Midbrain (tissue), 1 donor: ENCODE measurements around the gene SLC12A2.

Experiments used
- DNase-seq: peaks from one replicate; lab custom pipeline; 2025; lab: John Stamatoyannopoulos, UW

Gene SLC12A2

GRCh38 chr5:128225245-128226030 is 141.9 kb downstream of the SLC12A2 start:
- no peak for DNase-seq

- DNase-seq: no peak
Observed at GRCh38 chr5:128228008-128228407, 144.4 kb downstream of the SLC12A2 start.

- no peak for DNase-seq
Observed at GRCh38 chr5:128228521-128228920, 145.0 kb downstream of the SLC12A2 start.

- no peak for DNase-seq
Observed at GRCh38 chr5:128234928-128235641, 151.5 kb downstream of the SLC12A2 start.

- DNase-seq: no peak
Observed at GRCh38 chr5:128236334-128236733, 152.8 kb downstream of the SLC12A2 start.

GRCh38 chr5:128237000-128237399 is 153.4 kb downstream of the SLC12A2 start:
- DNase-seq: no peak

- DNase-seq: no peak
Observed at GRCh38 chr5:128237546-128237945, 154.0 kb downstream of the SLC12A2 start.
